Measurements from ENCODE around the gene MTFR1L. TPM values are rescaled to one million over a fixed set of nuclear protein-coding genes. Genes with fewer than 3 reads are reported as not detected.

The MTFR1L gene
- total RNA-seq, 1 donor from 2014 or later: 55.7 TPM

DNA sequence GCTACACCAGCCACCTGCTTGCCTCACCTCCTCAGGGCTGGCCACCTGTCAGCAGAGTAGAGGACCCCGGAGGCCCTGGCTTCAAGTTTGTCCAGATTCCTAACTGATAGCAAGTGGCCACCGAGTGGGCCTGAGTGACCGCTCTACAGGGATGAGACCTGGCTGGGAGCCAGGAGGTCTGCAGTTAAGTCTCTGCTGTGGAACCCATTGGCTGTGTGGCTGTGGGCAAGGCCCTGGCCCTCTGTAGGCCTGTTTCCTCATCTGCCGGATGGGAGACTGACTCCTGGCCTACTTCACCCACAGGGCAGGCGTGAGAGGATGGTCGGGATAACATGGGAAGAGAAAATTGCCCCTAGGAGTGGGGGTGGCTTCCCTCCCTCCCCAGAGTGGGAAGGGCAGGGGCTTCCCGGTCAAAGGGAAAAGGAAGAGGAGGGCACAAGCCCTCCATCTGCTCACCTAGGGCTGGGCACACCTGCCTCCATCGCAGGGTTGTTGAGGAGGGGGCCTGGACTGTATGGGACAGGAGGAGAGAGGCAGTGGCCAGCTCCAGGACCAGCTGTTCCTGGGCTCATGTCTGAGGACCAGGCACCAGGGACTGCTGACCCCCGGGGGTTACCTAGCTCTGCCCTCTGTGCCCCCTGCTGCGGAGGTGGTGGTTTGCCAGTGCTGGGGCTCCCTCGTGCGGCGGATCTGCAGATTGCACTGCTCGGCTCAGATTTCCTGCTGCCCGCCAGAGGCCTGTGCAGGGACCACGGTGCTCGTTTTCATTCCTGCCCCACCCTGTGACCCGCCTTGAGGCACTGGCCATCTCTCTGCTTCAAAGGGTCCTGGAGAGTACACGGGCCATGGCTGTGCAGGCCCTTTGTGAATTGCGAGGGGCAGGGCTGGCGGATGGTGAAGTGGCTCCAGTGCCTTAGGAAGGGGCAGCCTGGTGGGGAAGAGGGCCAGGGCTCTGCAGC, 9.1 kb upstream of the MTFR1L start:
- peaks cover 0 to 25% of the 10 kb centered on the region in 2 donors for H3K36me3 ChIP-seq
- intact Hi-C loops (cut with DNase I): no loop called here

DNA sequence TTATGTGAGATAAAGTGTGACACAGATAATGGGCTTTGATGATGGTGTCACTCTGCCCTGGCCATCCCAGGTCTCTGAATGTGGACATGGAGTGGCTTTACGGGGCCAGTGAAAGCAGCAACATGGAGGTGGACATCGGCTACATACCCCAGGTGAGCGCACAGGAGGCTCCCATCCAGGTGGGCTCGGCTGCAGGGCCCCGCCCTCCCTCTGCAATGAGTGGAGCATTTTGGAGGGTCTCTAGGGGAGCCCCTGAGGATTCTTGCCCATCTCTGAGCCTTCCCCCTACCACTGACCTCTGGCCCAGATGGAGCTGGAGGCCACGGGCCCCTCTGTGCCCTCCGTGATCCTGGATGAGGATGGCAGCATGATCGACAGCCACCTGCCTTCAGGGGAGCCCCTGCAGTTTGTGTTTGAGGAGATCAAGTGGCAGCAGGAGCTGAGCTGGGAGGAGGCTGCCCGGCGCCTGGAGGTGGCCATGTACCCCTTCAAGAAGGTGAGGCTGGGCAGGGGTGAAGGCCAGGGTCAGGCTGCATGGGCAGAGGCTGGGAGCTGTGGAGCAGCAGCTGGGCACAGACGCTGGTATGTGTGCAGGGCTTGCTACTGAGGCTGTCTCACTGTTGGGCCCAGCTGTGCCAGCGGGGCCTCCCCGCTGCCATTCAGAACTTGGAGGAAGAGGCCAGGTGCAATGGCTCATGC, 8.2 kb upstream of the MTFR1L start:
- peaks cover 13% of the 10 kb centered on the region for H3K4me1 ChIP-seq
- no peak for DNase-seq (ENCODE audit: extremely low spot score in 2 of 2)
- TF ChIP-seq, protein P1, sequence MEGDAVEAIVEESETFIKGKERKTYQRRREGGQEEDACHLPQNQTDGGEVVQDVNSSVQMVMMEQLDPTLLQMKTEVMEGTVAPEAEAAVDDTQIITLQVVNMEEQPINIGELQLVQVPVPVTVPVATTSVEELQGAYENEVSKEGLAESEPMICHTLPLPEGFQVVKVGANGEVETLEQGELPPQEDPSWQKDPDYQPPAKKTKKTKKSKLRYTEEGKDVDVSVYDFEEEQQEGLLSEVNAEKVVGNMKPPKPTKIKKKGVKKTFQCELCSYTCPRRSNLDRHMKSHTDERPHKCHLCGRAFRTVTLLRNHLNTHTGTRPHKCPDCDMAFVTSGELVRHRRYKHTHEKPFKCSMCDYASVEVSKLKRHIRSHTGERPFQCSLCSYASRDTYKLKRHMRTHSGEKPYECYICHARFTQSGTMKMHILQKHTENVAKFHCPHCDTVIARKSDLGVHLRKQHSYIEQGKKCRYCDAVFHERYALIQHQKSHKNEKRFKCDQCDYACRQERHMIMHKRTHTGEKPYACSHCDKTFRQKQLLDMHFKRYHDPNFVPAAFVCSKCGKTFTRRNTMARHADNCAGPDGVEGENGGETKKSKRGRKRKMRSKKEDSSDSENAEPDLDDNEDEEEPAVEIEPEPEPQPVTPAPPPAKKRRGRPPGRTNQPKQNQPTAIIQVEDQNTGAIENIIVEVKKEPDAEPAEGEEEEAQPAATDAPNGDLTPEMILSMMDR (IDR thresholded peaks at IDR 0.05): no peak
- TF ChIP-seq POLR2A (IDR thresholded peaks at IDR 0.05): no peak
- no peak for TF ChIP-seq POLR2AphosphoS5 (IDR thresholded peaks at IDR 0.05; ENCODE audit: insufficient read depth in 1 of 2, low read depth in 1 of 2)
- no peak overlapping the region for H3K4me3 ChIP-seq
- intact Hi-C loops (cut with DNase I): no loop called here
- H3K36me3 ChIP-seq: peaks cover 0 to 26% of the 10 kb centered on the region in 2 donors
- H3K27me3 ChIP-seq: no peaks in the 10 kb centered on the region
- H3K27ac ChIP-seq: no peak overlapping the region
- H3K9me3 ChIP-seq: no peaks in the 10 kb centered on the region

More for the DNA sequence above, 9.1 kb upstream of the MTFR1L start:
- peak in 1 of 2 donors; percentile 85 for DNase-seq (ENCODE audit: extremely low spot score in 2 of 2)
- TF ChIP-seq POLR2AphosphoS5 (IDR thresholded peaks at IDR 0.05; ENCODE audit: insufficient read depth in 1 of 2, low read depth in 1 of 2) (peak in 1 of 2 donors; percentile 44), POLR2A (IDR thresholded peaks at IDR 0.05) (no peak)
- TF ChIP-seq, protein P1 (IDR thresholded peaks at IDR 0.05): peak; percentile 68 to 94 (median 89)
- no peak overlapping the region for H3K27ac ChIP-seq
- H3K4me1 ChIP-seq: peaks cover 22% of the 10 kb centered on the region
- H3K27me3 ChIP-seq: no peaks in the 10 kb centered on the region
- no peaks in the 10 kb centered on the region for H3K9me3 ChIP-seq
- H3K4me3 ChIP-seq: no peak overlapping the region

DNA sequence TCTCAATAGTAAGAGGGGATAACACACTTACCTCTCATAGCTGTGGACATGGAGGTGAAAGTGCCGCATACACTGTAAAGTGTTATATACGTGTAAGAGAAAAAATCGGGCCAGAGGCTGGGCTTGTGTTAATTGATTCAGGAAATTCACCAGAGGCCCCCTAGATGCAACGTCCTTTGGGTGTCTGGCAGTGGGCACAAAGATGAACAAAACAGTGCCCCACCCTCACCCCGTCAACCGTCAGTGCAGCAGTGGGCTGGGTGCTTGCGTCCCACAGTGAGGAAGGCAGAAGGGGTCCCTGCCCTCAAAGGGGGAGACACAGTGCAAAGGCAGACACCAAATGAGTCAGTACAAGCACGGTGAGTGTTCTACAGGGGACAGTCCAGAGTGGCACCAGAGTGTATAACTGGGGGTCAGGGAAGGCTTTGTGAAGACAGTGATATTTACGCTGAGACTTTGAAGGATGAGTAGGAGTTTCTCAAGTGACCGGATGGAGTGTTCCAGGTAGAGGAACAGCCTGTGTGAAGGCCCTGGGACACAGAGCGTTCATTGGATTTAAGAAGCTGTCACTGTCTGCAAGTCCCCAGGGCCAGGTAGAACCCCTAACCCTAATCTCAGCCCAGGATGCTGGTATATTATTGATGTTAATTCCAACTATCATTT, 6.6 kb upstream of the MTFR1L start:
- Histone ChIP-seq H3K9me3 (no peaks in the 10 kb centered on the region), H3K27ac (no peak overlapping the region), H3K4me1 (peaks cover 18% of the 10 kb centered on the region), H3K36me3 (peaks cover 0 to 26% of the 10 kb centered on the region in 2 donors), H3K27me3 (no peaks in the 10 kb centered on the region), H3K4me3 (no peak overlapping the region)
- TF ChIP-seq, protein P1 (IDR thresholded peaks at IDR 0.05): no peak
- TF ChIP-seq POLR2A (IDR thresholded peaks at IDR 0.05) (no peak), POLR2AphosphoS5 (IDR thresholded peaks at IDR 0.05; ENCODE audit: insufficient read depth in 1 of 2, low read depth in 1 of 2) (no peak)
- intact Hi-C loops (cut with DNase I): no loop called here
- no peak for DNase-seq (ENCODE audit: extremely low spot score in 2 of 2)

DNA sequence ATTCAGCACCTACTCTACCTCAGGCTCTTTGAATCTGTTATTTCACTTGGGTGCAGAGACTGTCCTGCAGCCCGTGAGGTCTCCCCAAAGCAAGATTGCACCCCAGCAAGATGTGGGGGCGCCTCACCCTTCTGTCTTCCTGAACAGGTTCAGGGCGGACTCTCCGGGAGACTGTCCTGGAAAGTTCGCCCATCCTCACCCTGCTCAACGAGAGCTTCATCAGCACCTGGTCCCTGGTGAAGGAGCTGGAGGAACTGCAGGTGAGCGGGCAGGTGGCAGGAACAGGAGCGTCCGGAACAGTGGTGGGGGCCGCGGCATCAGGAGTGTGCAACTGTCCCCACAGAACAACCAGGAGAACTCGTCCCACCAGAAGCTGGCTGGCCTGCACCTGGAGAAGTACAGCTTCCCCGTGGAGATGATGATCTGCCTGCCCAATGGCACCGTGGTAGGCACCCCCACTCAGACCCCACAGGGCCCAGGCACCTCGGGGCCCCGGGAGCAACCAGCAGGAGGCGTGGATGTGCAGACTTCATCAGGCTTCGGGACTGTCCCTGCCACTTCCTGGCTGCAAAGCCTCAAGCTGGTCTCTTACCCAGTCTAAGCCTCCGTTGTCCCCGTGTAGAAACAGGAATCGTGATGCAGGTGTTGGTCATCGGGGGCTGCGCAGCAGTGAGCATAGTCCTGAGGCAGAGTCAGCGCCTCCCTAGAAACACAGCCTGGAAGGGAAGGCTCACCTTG, 5.9 kb upstream of the MTFR1L start:
- H3K36me3 ChIP-seq: peaks cover 0 to 22% of the 10 kb centered on the region in 2 donors
- DNase-seq (ENCODE audit: extremely low spot score in 2 of 2): peak in 1 of 2 donors; percentile 85
- H3K9me3 ChIP-seq: no peaks in the 10 kb centered on the region
- no peak overlapping the region for H3K4me3 ChIP-seq
- H3K27ac ChIP-seq: no peak overlapping the region
- peaks cover 25% of the 10 kb centered on the region for H3K4me1 ChIP-seq
- intact Hi-C loops (cut with DNase I): no loop called here
- no peaks in the 10 kb centered on the region for H3K27me3 ChIP-seq
- TF ChIP-seq POLR2A (IDR thresholded peaks at IDR 0.05) (no peak), POLR2AphosphoS5 (IDR thresholded peaks at IDR 0.05; ENCODE audit: insufficient read depth in 1 of 2, low read depth in 1 of 2) (no peak)
- TF ChIP-seq, protein P1 (IDR thresholded peaks at IDR 0.05): no peak

All from vagina (tissue), 2 donors.